HepG2 (cell line): ENCODE results near the gene IRAK3. TPM values are rescaled to one million over a fixed set of nuclear protein-coding genes. Genes with fewer than 3 reads are reported as not detected.

ENCODE experiments used
- AGO1 ChIP-seq: fragments of 200-400 bp; formaldehyde crosslinking; IDR thresholded peaks from 2 replicates; pipeline ENCODE4 v1.6.1; 2017; ENCODE audit warnings: mild to moderate bottlenecking, low read depth, low read length, moderate library complexity; ENCODE audit not compliant: poor library complexity, severe bottlenecking
- BCLAF1 ChIP-seq: fragments of 450-650 bp; IDR thresholded peaks from 2 replicates; pipeline ENCODE4 v1.6.1; 2017; ENCODE audit warnings: mild to moderate bottlenecking
- CBX1 ChIP-seq: IDR thresholded peaks from one replicate; pipeline ENCODE4 v1.6.1; 2016; ENCODE audit warnings: antibody characterized with exemption, low read depth
- GMEB1 ChIP-seq: sonication (generic); formaldehyde crosslinking; IDR thresholded peaks from 2 replicates; pipeline ENCODE4 v1.5.1; 2020; ENCODE audit warnings: missing genetic modification reagents, mild to moderate bottlenecking, borderline replicate concordance
- IKZF5 ChIP-seq: IDR thresholded peaks from 2 replicates; pipeline ENCODE4 v1.6.1; 2018; ENCODE audit warnings: missing genetic modification reagents, mild to moderate bottlenecking, missing compliant biosample characterization
- JUN ChIP-seq: sonication (generic); formaldehyde crosslinking; IDR thresholded peaks from 2 replicates; pipeline ENCODE4 v1.4.0; 2020; ENCODE audit warnings: mild to moderate bottlenecking, missing genetic modification reagents
- KDM6A ChIP-seq: IDR thresholded peaks from 2 replicates; pipeline ENCODE4 v1.6.1; 2016; ENCODE audit warnings: low read depth
- MLX ChIP-seq: IDR thresholded peaks from 2 replicates; pipeline ENCODE4 v1.6.1; 2016
- MTF1 ChIP-seq: sonication (generic); formaldehyde crosslinking; IDR thresholded peaks from 2 replicates; pipeline ENCODE4 v1.5.0; 2020; ENCODE audit warnings: missing genetic modification reagents
- MXD1 ChIP-seq: sonication (generic); formaldehyde crosslinking; IDR thresholded peaks from 2 replicates; pipeline ENCODE4 v1.4.0; 2020; ENCODE audit warnings: mild to moderate bottlenecking, missing genetic modification reagents
- NR2C2 ChIP-seq: sonication (generic); formaldehyde crosslinking; IDR thresholded peaks from 2 replicates; pipeline ENCODE4 v1.4.0; 2020; ENCODE audit warnings: missing genetic modification reagents, mild to moderate bottlenecking, moderate library complexity, borderline replicate concordance
- RBAK ChIP-seq: sonication (generic); formaldehyde crosslinking; IDR thresholded peaks from 2 replicates; pipeline ENCODE4 v1.5.1; 2020; ENCODE audit warnings: mild to moderate bottlenecking, missing genetic modification reagents
- TRIM24 ChIP-seq: sonication (generic); formaldehyde crosslinking; IDR thresholded peaks from 2 replicates; pipeline ENCODE4 v1.8.0; 2022; ENCODE audit warnings: mild to moderate bottlenecking, missing genetic modification reagents
- ZC3H13 ChIP-seq: sonication (generic); formaldehyde crosslinking; IDR thresholded peaks from 2 replicates; pipeline ENCODE4 v1.8.1; 2023; ENCODE audit warnings: mild to moderate bottlenecking, missing genetic modification reagents, moderate library complexity
- ZNF225 ChIP-seq: sonication (generic); formaldehyde crosslinking; IDR thresholded peaks from 2 replicates; pipeline ENCODE4 v1.4.0; 2020; ENCODE audit warnings: mild to moderate bottlenecking, missing genetic modification reagents
- ZNF337 ChIP-seq: sonication (generic); formaldehyde crosslinking; IDR thresholded peaks from 2 replicates; pipeline ENCODE4 v1.5.1; 2020; ENCODE audit warnings: missing genetic modification reagents, low read depth, mild to moderate bottlenecking, borderline replicate concordance
- ZNF432 ChIP-seq: sonication (generic); formaldehyde crosslinking; IDR thresholded peaks from 2 replicates; pipeline ENCODE4 v1.5.0; 2020; ENCODE audit warnings: missing genetic modification reagents, mild to moderate bottlenecking, borderline replicate concordance
- ZNF441 ChIP-seq: sonication (generic); formaldehyde crosslinking; IDR thresholded peaks from 2 replicates; pipeline ENCODE4 v1.7.0; 2021; ENCODE audit warnings: missing genetic modification reagents, borderline replicate concordance
- ZNF569 ChIP-seq: sonication (generic); formaldehyde crosslinking; IDR thresholded peaks from 2 replicates; pipeline ENCODE4 v1.5.0; 2020; ENCODE audit warnings: mild to moderate bottlenecking, missing genetic modification reagents, moderate library complexity, borderline replicate concordance
- ZNF598 ChIP-seq: sonication (generic); formaldehyde crosslinking; IDR thresholded peaks from 2 replicates; pipeline ENCODE4 v1.5.1; 2020; ENCODE audit warnings: mild to moderate bottlenecking, missing genetic modification reagents, borderline replicate concordance
- ZNF670 ChIP-seq: sonication (generic); formaldehyde crosslinking; IDR thresholded peaks from 2 replicates; pipeline ENCODE4 v1.8.0; 2022; ENCODE audit warnings: mild to moderate bottlenecking, missing genetic modification reagents, borderline replicate concordance
- ZNF772 ChIP-seq: sonication (generic); formaldehyde crosslinking; IDR thresholded peaks from 2 replicates; pipeline ENCODE4 v1.5.0; 2020; ENCODE audit warnings: mild to moderate bottlenecking, missing genetic modification reagents
- polyA plus RNA-seq, 8 experiments: library from polyadenylated mRNA; depleted of rRNA in 3 of 8; stranded (reverse) in 7 of 8; unstranded in 1 of 8; fragments of >200 nt; fragmentation: Illumina TruSeq in 4 of 8; extraction: Trizol in 4 of 8; gene quantifications; 2 replicates each; pipeline versions ENCODE4 v1.2.1 to v1.2.3, GENCODE V29; 2011 to 2016; ENCODE audit warnings: low read depth in 4 of 8, missing spikeins in 1 of 8, mixed read lengths in 1 of 8; ENCODE audit not compliant: insufficient read depth in 1 of 8
- total RNA-seq, 5 experiments: library from RNA; depleted of rRNA; stranded (reverse); fragments of >200 nt; fragmentation: Illumina TruSeq; extraction: Trizol; gene quantifications; 2 replicates each; pipeline ENCODE4 v1.2.3, GENCODE V29; 2016; ENCODE audit warnings: low read depth in 1 of 5

Gene IRAK3
- total and polyA plus RNA-seq, 2 of the 13 experiments (the other 11 are each of a cell fraction or from before 2014, with no cell fraction given) = 0.01 TPM; not detected in 1

- TF ChIP-seq JUN (CRISPR knock-in tag) = peak; percentile 68; the same call in 1 of the 2 replicates
- peak; percentile 72 for TF ChIP-seq CBX1
- peak; percentile 84 for TF ChIP-seq ZNF670 (CRISPR knock-in tag)
- TF ChIP-seq MTF1 (CRISPR knock-in tag) = no peak; the same call in 1 of the 2 replicates
- TF ChIP-seq BCLAF1 = no peak
- TF ChIP-seq GMEB1 (CRISPR knock-in tag) = peak; percentile 78; the same call in 1 of the 2 replicates
- TF ChIP-seq ZC3H13 (CRISPR knock-in tag) = peak; percentile 62; the same call in 1 of the 2 replicates
- no peak for TF ChIP-seq TRIM24 (CRISPR knock-in tag)
- TF ChIP-seq KDM6A = no peak
- TF ChIP-seq IKZF5 = 0 out of 2 replicates have a peak, but pooled peaks have one; percentile 60
- no peak for TF ChIP-seq MLX (CRISPR knock-in tag)
- TF ChIP-seq AGO1 = no peak
- no peak for TF ChIP-seq ZNF432
- TF ChIP-seq ZNF225 (CRISPR knock-in tag) = peak; percentile 94
- no peak for TF ChIP-seq ZNF569 (CRISPR knock-in tag)
- peak; percentile 53; the same call in 1 of the 2 replicates for TF ChIP-seq MXD1
- TF ChIP-seq NR2C2 = peak; percentile 78
- TF ChIP-seq ZNF337 (CRISPR knock-in tag) = 0 out of 2 replicates have a peak, but pooled peaks have one; percentile 66
- TF ChIP-seq ZNF598 (CRISPR knock-in tag) = peak; percentile 90
- peak; percentile 77 for TF ChIP-seq ZNF441 (CRISPR knock-in tag)
- TF ChIP-seq RBAK = no peak
- peak; percentile 67; the same call in 1 of the 2 replicates for TF ChIP-seq ZNF772 (CRISPR knock-in tag)
These were observed 19.5 kb upstream of the IRAK3 start, which contains the start of gene TMBIM4 (continued) for GRCh38 chr12:66169221-66170170.
